ENCODE results near the gene MIA. TPM values are rescaled to one million over a fixed set of nuclear protein-coding genes. Genes with fewer than 3 reads are reported as not detected.
A peak's percentile ranks its signal among the peaks of the same experiment; 100 is the strongest.

Gene MIA
- total and polyA plus RNA-seq, 9 of the 15 experiments (the other 6 are each of a cell fraction or from before 2014, with no cell fraction given) = 0.21 TPM; not detected in 8

DNA sequence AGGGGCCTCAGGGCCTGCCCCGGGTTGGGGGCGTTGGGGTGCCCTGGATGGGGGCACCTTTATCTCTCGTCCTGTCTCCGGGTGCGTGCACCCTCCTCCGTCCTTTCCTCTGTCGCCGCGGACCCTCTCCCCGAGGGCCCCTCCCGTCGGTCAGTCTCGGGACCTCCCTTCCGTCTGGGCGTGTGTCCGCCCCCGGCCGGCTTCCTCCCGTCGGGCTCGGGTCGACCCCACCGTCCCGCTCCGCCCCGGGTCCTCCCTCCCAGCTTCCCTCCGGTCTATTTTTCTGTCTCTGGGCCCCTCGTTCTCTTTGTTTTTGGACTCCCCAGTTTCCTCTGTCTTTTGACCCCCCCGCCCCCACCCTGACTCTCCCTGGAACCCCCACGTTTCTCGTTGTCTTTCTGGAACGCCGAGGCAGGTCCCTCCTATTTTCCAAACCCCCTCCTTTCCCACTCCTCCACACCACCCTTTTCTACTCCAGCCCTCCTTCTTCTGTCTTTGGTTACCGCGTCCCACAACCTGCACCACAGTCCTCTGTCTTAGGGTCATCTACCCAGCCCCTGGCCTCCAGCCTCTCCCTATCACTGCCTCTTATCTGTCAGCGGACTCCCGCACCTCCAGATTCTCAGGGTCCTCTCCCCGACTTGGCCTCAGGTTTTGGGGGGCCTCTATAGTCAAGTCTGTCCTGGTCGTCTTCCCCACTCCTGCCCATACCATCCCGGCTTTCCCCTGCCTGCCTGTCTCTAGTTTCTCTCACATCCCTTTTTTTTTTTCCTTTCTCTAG, 24.4 kb downstream of the MIA start (continued):
- TF ChIP-seq, protein P1, sequence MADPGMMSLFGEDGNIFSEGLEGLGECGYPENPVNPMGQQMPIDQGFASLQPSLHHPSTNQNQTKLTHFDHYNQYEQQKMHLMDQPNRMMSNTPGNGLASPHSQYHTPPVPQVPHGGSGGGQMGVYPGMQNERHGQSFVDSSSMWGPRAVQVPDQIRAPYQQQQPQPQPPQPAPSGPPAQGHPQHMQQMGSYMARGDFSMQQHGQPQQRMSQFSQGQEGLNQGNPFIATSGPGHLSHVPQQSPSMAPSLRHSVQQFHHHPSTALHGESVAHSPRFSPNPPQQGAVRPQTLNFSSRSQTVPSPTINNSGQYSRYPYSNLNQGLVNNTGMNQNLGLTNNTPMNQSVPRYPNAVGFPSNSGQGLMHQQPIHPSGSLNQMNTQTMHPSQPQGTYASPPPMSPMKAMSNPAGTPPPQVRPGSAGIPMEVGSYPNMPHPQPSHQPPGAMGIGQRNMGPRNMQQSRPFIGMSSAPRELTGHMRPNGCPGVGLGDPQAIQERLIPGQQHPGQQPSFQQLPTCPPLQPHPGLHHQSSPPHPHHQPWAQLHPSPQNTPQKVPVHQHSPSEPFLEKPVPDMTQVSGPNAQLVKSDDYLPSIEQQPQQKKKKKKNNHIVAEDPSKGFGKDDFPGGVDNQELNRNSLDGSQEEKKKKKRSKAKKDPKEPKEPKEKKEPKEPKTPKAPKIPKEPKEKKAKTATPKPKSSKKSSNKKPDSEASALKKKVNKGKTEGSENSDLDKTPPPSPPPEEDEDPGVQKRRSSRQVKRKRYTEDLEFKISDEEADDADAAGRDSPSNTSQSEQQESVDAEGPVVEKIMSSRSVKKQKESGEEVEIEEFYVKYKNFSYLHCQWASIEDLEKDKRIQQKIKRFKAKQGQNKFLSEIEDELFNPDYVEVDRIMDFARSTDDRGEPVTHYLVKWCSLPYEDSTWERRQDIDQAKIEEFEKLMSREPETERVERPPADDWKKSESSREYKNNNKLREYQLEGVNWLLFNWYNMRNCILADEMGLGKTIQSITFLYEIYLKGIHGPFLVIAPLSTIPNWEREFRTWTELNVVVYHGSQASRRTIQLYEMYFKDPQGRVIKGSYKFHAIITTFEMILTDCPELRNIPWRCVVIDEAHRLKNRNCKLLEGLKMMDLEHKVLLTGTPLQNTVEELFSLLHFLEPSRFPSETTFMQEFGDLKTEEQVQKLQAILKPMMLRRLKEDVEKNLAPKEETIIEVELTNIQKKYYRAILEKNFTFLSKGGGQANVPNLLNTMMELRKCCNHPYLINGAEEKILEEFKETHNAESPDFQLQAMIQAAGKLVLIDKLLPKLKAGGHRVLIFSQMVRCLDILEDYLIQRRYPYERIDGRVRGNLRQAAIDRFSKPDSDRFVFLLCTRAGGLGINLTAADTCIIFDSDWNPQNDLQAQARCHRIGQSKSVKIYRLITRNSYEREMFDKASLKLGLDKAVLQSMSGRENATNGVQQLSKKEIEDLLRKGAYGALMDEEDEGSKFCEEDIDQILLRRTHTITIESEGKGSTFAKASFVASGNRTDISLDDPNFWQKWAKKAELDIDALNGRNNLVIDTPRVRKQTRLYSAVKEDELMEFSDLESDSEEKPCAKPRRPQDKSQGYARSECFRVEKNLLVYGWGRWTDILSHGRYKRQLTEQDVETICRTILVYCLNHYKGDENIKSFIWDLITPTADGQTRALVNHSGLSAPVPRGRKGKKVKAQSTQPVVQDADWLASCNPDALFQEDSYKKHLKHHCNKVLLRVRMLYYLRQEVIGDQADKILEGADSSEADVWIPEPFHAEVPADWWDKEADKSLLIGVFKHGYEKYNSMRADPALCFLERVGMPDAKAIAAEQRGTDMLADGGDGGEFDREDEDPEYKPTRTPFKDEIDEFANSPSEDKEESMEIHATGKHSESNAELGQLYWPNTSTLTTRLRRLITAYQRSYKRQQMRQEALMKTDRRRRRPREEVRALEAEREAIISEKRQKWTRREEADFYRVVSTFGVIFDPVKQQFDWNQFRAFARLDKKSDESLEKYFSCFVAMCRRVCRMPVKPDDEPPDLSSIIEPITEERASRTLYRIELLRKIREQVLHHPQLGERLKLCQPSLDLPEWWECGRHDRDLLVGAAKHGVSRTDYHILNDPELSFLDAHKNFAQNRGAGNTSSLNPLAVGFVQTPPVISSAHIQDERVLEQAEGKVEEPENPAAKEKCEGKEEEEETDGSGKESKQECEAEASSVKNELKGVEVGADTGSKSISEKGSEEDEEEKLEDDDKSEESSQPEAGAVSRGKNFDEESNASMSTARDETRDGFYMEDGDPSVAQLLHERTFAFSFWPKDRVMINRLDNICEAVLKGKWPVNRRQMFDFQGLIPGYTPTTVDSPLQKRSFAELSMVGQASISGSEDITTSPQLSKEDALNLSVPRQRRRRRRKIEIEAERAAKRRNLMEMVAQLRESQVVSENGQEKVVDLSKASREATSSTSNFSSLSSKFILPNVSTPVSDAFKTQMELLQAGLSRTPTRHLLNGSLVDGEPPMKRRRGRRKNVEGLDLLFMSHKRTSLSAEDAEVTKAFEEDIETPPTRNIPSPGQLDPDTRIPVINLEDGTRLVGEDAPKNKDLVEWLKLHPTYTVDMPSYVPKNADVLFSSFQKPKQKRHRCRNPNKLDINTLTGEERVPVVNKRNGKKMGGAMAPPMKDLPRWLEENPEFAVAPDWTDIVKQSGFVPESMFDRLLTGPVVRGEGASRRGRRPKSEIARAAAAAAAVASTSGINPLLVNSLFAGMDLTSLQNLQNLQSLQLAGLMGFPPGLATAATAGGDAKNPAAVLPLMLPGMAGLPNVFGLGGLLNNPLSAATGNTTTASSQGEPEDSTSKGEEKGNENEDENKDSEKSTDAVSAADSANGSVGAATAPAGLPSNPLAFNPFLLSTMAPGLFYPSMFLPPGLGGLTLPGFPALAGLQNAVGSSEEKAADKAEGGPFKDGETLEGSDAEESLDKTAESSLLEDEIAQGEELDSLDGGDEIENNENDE (IDR thresholded peaks at IDR 0.05; ENCODE audit: low read depth, low read length) = no peak
- TF ChIP-seq, protein P2, sequence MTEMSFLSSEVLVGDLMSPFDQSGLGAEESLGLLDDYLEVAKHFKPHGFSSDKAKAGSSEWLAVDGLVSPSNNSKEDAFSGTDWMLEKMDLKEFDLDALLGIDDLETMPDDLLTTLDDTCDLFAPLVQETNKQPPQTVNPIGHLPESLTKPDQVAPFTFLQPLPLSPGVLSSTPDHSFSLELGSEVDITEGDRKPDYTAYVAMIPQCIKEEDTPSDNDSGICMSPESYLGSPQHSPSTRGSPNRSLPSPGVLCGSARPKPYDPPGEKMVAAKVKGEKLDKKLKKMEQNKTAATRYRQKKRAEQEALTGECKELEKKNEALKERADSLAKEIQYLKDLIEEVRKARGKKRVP (CRISPR knock-in tag; IDR thresholded peaks at IDR 0.05) = no peak
- TF ChIP-seq ZNF263 (CRISPR knock-in tag; IDR thresholded peaks at IDR 0.05; ENCODE audit: borderline replicate concordance) (peak; percentile 45; the same call in 1 of the 2 replicates), RB1 (IDR thresholded peaks at IDR 0.05; ENCODE audit: low read depth) (peak; percentile 43), POLR2A (conservative IDR thresholded peaks at IDR 0.05) (peak; percentile 25; the same call in 1 of the 2 replicates), CBFA2T3 (IDR thresholded peaks at IDR 0.05) (no peak)
- TF ChIP-seq, protein P3, sequence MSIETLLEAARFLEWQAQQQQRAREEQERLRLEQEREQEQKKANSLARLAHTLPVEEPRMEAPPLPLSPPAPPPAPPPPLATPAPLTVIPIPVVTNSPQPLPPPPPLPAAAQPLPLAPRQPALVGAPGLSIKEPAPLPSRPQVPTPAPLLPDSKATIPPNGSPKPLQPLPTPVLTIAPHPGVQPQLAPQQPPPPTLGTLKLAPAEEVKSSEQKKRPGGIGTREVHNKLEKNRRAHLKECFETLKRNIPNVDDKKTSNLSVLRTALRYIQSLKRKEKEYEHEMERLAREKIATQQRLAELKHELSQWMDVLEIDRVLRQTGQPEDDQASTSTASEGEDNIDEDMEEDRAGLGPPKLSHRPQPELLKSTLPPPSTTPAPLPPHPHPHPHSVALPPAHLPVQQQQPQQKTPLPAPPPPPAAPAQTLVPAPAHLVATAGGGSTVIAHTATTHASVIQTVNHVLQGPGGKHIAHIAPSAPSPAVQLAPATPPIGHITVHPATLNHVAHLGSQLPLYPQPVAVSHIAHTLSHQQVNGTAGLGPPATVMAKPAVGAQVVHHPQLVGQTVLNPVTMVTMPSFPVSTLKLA (conservative IDR thresholded peaks at IDR 0.05) = peak in 1 of 2 experiments; percentile 29; a peak in 1 of 4 replicates

Measured in K562 (cell line).